DLD1 (cell line): ENCODE data around the gene PLCD3.

Experiments used
- in situ Hi-C: cut with HindIII; loops from 2 replicates; pipeline ENCODE4 v1.10.0; 2017; ENCODE audit warnings: low sequenced_read_pairs

The PLCD3 gene

GRCh38 chr17:45150911-45151809 lies 18.8 kb upstream of the PLCD3 start:
- in situ Hi-C loops = no loop called here

GRCh38 chr17:45149669-45150664 lies 17.7 kb upstream of the PLCD3 start:
- in situ Hi-C loops = no loop called here

GRCh38 chr17:45149037-45149668 lies 16.8 kb upstream of the PLCD3 start:
- in situ Hi-C loops = no loop called here

GRCh38 chr17:45148183-45149036 lies 16.1 kb upstream of the PLCD3 start, which contains the start of gene HEXIM1:
Gene HEXIM1 (plus strand): TSS chr17:45148475. CDS start chr17:45149191, 716 bp downstream.
- in situ Hi-C loops = no loop called here

- in situ Hi-C loops = no loop called here
Observed at GRCh38 chr17:45147581-45148182, 15.4 kb upstream of the PLCD3 start.

- in situ Hi-C loops = no loop called here
Observed at GRCh38 chr17:45146890-45147580, 14.7 kb upstream of the PLCD3 start.

- in situ Hi-C loops = no loop called here
Observed at GRCh38 chr17:45146592-45146889, 14.2 kb upstream of the PLCD3 start.

GRCh38 chr17:45146166-45146565 lies 13.9 kb upstream of the PLCD3 start:
- in situ Hi-C loops = no loop called here

GRCh38 chr17:45145035-45145389 lies 12.7 kb upstream of the PLCD3 start:
- in situ Hi-C loops = no loop called here

- in situ Hi-C loops = no loop called here
Observed at GRCh38 chr17:45144199-45145034, 12.1 kb upstream of the PLCD3 start.

- in situ Hi-C loops = no loop called here
Observed at GRCh38 chr17:45143767-45144198, 11.5 kb upstream of the PLCD3 start.

GRCh38 chr17:45143094-45143670 lies 10.9 kb upstream of the PLCD3 start:
- in situ Hi-C loops = no loop called here

GRCh38 chr17:45139533-45139920 lies 7.2 kb upstream of the PLCD3 start:
- in situ Hi-C loops = no loop called here

- in situ Hi-C loops = no loop called here
Observed at GRCh38 chr17:45138911-45139532, 6.7 kb upstream of the PLCD3 start.

- in situ Hi-C loops = no loop called here
Observed at GRCh38 chr17:45137561-45138305, 5.4 kb upstream of the PLCD3 start.

- in situ Hi-C loops = no loop called here
Observed at GRCh38 chr17:45136846-45137560, 4.7 kb upstream of the PLCD3 start.
